Measurements from ENCODE around the gene USP22.
A peak's percentile ranks its signal among the peaks of the same experiment; 100 is the strongest.

USP22 gene

GRCh38 chr17:21046216-21046615, 3.4 kb upstream of the USP22 start:
- ATAC-seq = no peak
- DNase-seq = no peak

GRCh38 chr17:21044971-21045370, 2.2 kb upstream of the USP22 start:
- ATAC-seq = no peak
- no peak for DNase-seq

- DNase-seq = peak; percentile 98
Measured at GRCh38 chr17:21043296-21044232, 753 bp upstream of the USP22 start.

GRCh38 chr17:21041741-21042457, 912 bp downstream of the USP22 start:
- peak; percentile 30 for ATAC-seq
- peak; percentile 85 for DNase-seq

More at GRCh38 chr17:21043296-21044232, 753 bp upstream of the USP22 start:
- ATAC-seq = peak; percentile 92

GRCh38 chr17:21039839-21040575, 2.8 kb downstream of the USP22 start:
- ATAC-seq (no peak), DNase-seq (peak; percentile 57)

- no peak for DNase-seq
- no peak for ATAC-seq
Measured at GRCh38 chr17:21037117-21037803, 5.6 kb downstream of the USP22 start.

- DNase-seq = no peak
- ATAC-seq = no peak
Measured at GRCh38 chr17:21036361-21036881, 6.4 kb downstream of the USP22 start.

- no peak for DNase-seq
- no peak for ATAC-seq
Measured at GRCh38 chr17:21035406-21035805, 7.4 kb downstream of the USP22 start.

- ATAC-seq (peak; percentile 73), DNase-seq (peak; percentile 30)
Measured at GRCh38 chr17:21034340-21035235, 8.2 kb downstream of the USP22 start.

GRCh38 chr17:21033350-21033749, 9.5 kb downstream of the USP22 start:
- ATAC-seq (peak; percentile 53), DNase-seq (no peak)

- DNase-seq (no peak), ATAC-seq (no peak)
Measured at GRCh38 chr17:21031756-21032396, 10.9 kb downstream of the USP22 start.

- ATAC-seq (no peak), DNase-seq (no peak)
Measured at GRCh38 chr17:21030375-21030774, 12.4 kb downstream of the USP22 start.

GRCh38 chr17:21029515-21029914, 13.3 kb downstream of the USP22 start:
- peak; percentile 29 for ATAC-seq
- DNase-seq = no peak

- peak; percentile 28 for DNase-seq
- ATAC-seq = peak; percentile 67
Measured at GRCh38 chr17:21029036-21029435, 13.8 kb downstream of the USP22 start.

- ATAC-seq (no peak), DNase-seq (no peak)
Measured at GRCh38 chr17:21028192-21028591, 14.6 kb downstream of the USP22 start.

- DNase-seq = no peak
- no peak for ATAC-seq
Measured at GRCh38 chr17:21027031-21027430, 15.8 kb downstream of the USP22 start.

GRCh38 chr17:21025451-21025850, 17.4 kb downstream of the USP22 start:
- no peak for DNase-seq
- no peak for ATAC-seq

- ATAC-seq = no peak
- DNase-seq = no peak
Measured at GRCh38 chr17:21024024-21024423, 18.8 kb downstream of the USP22 start.

- no peak for DNase-seq
- no peak for ATAC-seq
Measured at GRCh38 chr17:21021208-21021803, 21.5 kb downstream of the USP22 start.

- no peak for DNase-seq
- ATAC-seq = no peak
Measured at GRCh38 chr17:21020622-21021021, 22.2 kb downstream of the USP22 start.
